Measurements from ENCODE around the gene ISOC2.

DNA sequence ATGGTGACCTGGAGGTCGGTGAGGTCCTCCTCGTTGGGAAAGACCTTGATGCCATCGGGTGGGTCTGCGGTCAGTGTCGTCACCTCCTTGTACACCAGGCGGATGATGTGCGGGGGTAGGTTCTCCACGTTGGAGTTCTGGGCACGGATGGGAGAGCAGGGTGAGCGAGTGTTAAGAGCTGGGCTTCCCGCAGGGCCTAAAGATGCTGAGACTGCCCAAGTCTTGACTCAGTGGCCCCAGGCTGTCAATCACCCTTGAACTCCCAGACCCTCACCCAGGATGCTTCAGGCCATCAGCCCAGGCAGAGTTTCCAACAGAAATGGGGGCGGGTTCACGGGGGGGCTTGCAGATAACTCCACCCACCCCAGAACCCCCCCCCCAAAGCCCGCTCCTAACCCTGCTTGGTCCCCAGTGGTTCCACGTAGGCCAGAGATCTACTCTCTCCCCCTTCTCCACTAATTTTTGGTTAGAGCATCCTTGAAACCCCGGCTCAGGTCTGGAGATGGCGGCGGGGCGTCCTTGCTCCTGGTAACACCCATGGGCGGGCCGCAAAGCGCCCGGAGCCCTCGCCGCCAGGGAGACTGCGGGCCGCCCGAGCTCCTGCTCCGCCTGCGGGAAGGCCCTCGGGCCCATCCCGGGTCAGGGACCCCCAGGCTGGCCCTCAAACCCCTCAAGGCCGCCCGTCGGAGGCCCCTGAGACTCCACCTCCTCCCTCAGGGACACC, 54.5 kb downstream of the ISOC2 start:
- no peak for TF ChIP-seq SUZ12 (IDR thresholded peaks at IDR 0.05)
- no peak for TF ChIP-seq SP1 (IDR thresholded peaks at IDR 0.05)
- TF ChIP-seq BHLHE40 (IDR thresholded peaks at IDR 0.05; ENCODE audit: borderline replicate concordance): no peak
- no peak for TF ChIP-seq NFRKB (IDR thresholded peaks at IDR 0.05)
